ENCODE measurements around the gene SUSD3. TPM values are rescaled to one million over a fixed set of nuclear protein-coding genes. Genes with fewer than 3 reads are reported as not detected.

The SUSD3 gene
- total and polyA plus RNA-seq, 2 of the 4 experiments (the other 2 are of a cell fraction), result 0.54 to 1.5 TPM

- H4K8ac ChIP-seq (ENCODE audit: low read depth in 2 of 2, low read length in 2 of 2), result no peak overlapping the region
- WGBS, 2 experiments (ENCODE audit: extremely low coverage in 2 of 2, insufficient read length in 1 of 2), result 90% methylated on average over 2 of the region's 13 CpGs; no CpG with 5 or more reads in 1 of the 2 experiments
- ChIA-PET CTCF (no interaction called here), POLR2A (ENCODE audit: unreplicated experiment) (no interaction called here)
- H3K4me3 ChIP-seq (ENCODE audit: insufficient read depth, low read depth, low read length), result no peak overlapping the region
- peaks cover 3% of the 10 kb centered on the region for H3K4me1 ChIP-seq (ENCODE audit: control insufficient read depth, insufficient read depth, low read length)
- no peak overlapping the region for H3K23ac ChIP-seq (ENCODE audit: low read depth, low read length)
- no peak overlapping the region for H3K14ac ChIP-seq (replicated peaks; ENCODE audit: low read depth, low read length)
- no peaks in the 10 kb centered on the region for H3K36me3 ChIP-seq (ENCODE audit: control insufficient read depth, insufficient read depth, low read length)
- H4K5ac ChIP-seq (ENCODE audit: low read depth, low read length), result no peak overlapping the region
- intact Hi-C loops (cut with micrococcal nuclease) (no loop called here), in situ Hi-C loops (cut with MboI; ENCODE audit: low sequenced_read_pairs) (no loop called here), dilution Hi-C loops (cut with HindIII; ENCODE audit: low sequenced_read_pairs, unreplicated experiment) (no loop called here)
- no peak overlapping the region for H3K9ac ChIP-seq (ENCODE audit: low read depth, low read length)
- H2AFZ ChIP-seq (replicated peaks; ENCODE audit: low read length, poor library complexity), result no peak overlapping the region
- H3K4ac ChIP-seq (ENCODE audit: low read depth, low read length), result no peak overlapping the region
- no peaks in the 10 kb centered on the region; the same call in 1 of the 2 replicates for H3K9me1 ChIP-seq (ENCODE audit: insufficient read depth, low read length)
- no peak for ATAC-seq (ENCODE audit: low read depth)
- H3K27ac ChIP-seq (ENCODE audit: insufficient read depth, low read length), result no peak overlapping the region
- H3K56ac ChIP-seq (ENCODE audit: extremely low read depth, insufficient read depth, low read length), result no peak overlapping the region
- H3K18ac ChIP-seq (ENCODE audit: low read depth, low read length), result no peak overlapping the region
- no peak overlapping the region for H2BK5ac ChIP-seq (ENCODE audit: low read depth, low read length, poor library complexity, severe bottlenecking)
- H2AK5ac ChIP-seq (ENCODE audit: low read depth, low read length), result no peak overlapping the region
- no peak overlapping the region for H3K4me2 ChIP-seq (ENCODE audit: low read depth, low read length)
- H3K27me3 ChIP-seq (ENCODE audit: control insufficient read depth, insufficient read depth, low read length), result no peaks in the 10 kb centered on the region; the same call in 1 of the 2 replicates
- H2BK15ac ChIP-seq (ENCODE audit: low read depth, low read length), result no peak overlapping the region
- TF ChIP-seq CEBPB (IDR thresholded peaks at IDR 0.05; ENCODE audit: low read depth, low read length) (no peak), POLR2A (IDR thresholded peaks at IDR 0.05; ENCODE audit: low read depth, low read length) (no peak), CTCF (conservative IDR thresholded peaks at IDR 0.05; ENCODE audit: low read depth, low read length) (no peak), CHD1 (IDR thresholded peaks at IDR 0.05; ENCODE audit: low read depth, low read length) (no peak), RAD21 (IDR thresholded peaks at IDR 0.05; ENCODE audit: low read length) (no peak), SMC3 (IDR thresholded peaks at IDR 0.05; ENCODE audit: low read depth, low read length) (no peak)
- no peak for DNase-seq
- H3K79me1 ChIP-seq (ENCODE audit: low read depth in 1 of 2, low read length in 2 of 2), result no peaks in the 10 kb centered on the region
- no TSS peak for BruUV-seq (replicated peaks)
- no peak overlapping the region for H2BK20ac ChIP-seq (ENCODE audit: low read depth, low read length)
- no peak overlapping the region for H2BK120ac ChIP-seq (ENCODE audit: low read depth, low read length)
- no peaks in the 10 kb centered on the region for H3K9me3 ChIP-seq (ENCODE audit: control insufficient read depth, insufficient read depth, low read length)
- no peak overlapping the region for H4K91ac ChIP-seq (ENCODE audit: insufficient read depth, low read depth, low read length)
- H2AK9ac ChIP-seq (replicated peaks; ENCODE audit: low read depth, low read length, poor library complexity), result no peak overlapping the region
- H4K20me1 ChIP-seq (ENCODE audit: insufficient read depth, low read length), result no peaks in the 10 kb centered on the region
Observed at GRCh38 chr9:93079371-93079770, 20.9 kb downstream of the SUSD3 start.
